BLaER1 (cell line): ENCODE measurements around the gene TACC3.

Experiments used
- H3K27ac ChIP-seq: shearing (Covaris generic); formaldehyde crosslinking; 2 replicates; pipeline ENCODE4 v1.8.1; 2022
- H3K27me3 ChIP-seq: shearing (Covaris generic); formaldehyde crosslinking; 2 replicates; pipeline ENCODE4 v1.8.1; 2022
- H3K36me3 ChIP-seq: shearing (Covaris generic); formaldehyde crosslinking; 2 replicates; pipeline ENCODE4 v1.8.1; 2022
- H3K4me1 ChIP-seq: shearing (Covaris generic); formaldehyde crosslinking; 2 replicates; pipeline ENCODE4 v1.8.1; 2022
- H3K4me2 ChIP-seq: shearing (Covaris generic); formaldehyde crosslinking; 2 replicates; pipeline ENCODE4 v1.8.1; 2022
- H3K4me3 ChIP-seq: shearing (Covaris generic); formaldehyde crosslinking; 2 replicates; pipeline ENCODE4 v1.8.1; 2022
- H3K9ac ChIP-seq: shearing (Covaris generic); formaldehyde crosslinking; 2 replicates; pipeline ENCODE4 v1.8.1; 2022
- H3K9me3 ChIP-seq: shearing (Covaris generic); formaldehyde crosslinking; 2 replicates; pipeline ENCODE4 v1.8.1; 2022
- H4K20me1 ChIP-seq: shearing (Covaris generic); formaldehyde crosslinking; 2 replicates; pipeline ENCODE4 v1.8.1; 2022
- Cebpa-rat ChIP-seq: shearing (Covaris generic); IDR thresholded peaks from 2 replicates; pipeline ENCODE4 v1.8.1; 2022

TACC3 gene

GRCh38 chr4:1788254-1788973 is 67.1 kb downstream of the TACC3 start:
- H3K36me3 ChIP-seq = no peaks in the 10 kb centered on the region
- no peaks in the 10 kb centered on the region for H3K9me3 ChIP-seq
- H3K27me3 ChIP-seq = peaks cover 37% of the 10 kb centered on the region
- no peak for TF ChIP-seq Cebpa-rat
- no peak overlapping the region for H3K27ac ChIP-seq
- H3K9ac ChIP-seq = no peak overlapping the region
- peaks cover 33% of the 10 kb centered on the region for H3K4me1 ChIP-seq
- no peak overlapping the region for H3K4me3 ChIP-seq
- H3K4me2 ChIP-seq = no peak overlapping the region
- peaks cover 25% of the 10 kb centered on the region for H4K20me1 ChIP-seq

GRCh38 chr4:1789552-1789951 is 68.2 kb downstream of the TACC3 start:
- no peak overlapping the region for H3K4me3 ChIP-seq
- no peak overlapping the region for H3K9ac ChIP-seq
- H3K4me1 ChIP-seq = peaks cover 31% of the 10 kb centered on the region
- peaks cover 31% of the 10 kb centered on the region for H4K20me1 ChIP-seq
- no peaks in the 10 kb centered on the region for H3K9me3 ChIP-seq
- TF ChIP-seq Cebpa-rat = no peak
- no peak overlapping the region for H3K4me2 ChIP-seq
- no peaks in the 10 kb centered on the region for H3K36me3 ChIP-seq
- H3K27ac ChIP-seq = no peak overlapping the region
- peaks cover 49% of the 10 kb centered on the region for H3K27me3 ChIP-seq

DNA sequence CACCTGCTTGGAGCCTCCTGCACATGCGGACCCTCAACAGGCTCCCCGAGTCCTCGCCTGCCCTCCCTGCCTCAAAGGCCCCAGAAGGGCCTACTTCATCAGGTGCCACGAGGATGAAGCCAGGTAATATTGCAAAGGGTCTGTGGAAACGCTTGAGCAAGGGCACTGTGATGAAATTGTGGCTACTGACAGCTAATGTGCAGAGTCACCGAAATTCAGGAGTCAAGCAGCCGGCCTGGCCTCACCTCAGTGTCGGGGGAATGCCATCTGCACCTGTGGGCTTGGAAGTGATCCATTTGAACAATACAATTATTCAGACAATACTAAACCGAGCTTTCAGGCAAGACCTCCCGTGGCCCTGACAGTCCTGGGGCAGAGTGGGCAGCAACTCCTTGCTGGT is 68.7 kb downstream of the TACC3 start:
- no peak for TF ChIP-seq Cebpa-rat
- Histone ChIP-seq H4K20me1 (peaks cover 32% of the 10 kb centered on the region), H3K9ac (no peak overlapping the region), H3K4me2 (no peak overlapping the region), H3K4me3 (no peak overlapping the region), H3K9me3 (no peaks in the 10 kb centered on the region), H3K36me3 (no peaks in the 10 kb centered on the region), H3K4me1 (peaks cover 31% of the 10 kb centered on the region), H3K27ac (no peak overlapping the region), H3K27me3 (peaks cover 53% of the 10 kb centered on the region)

DNA sequence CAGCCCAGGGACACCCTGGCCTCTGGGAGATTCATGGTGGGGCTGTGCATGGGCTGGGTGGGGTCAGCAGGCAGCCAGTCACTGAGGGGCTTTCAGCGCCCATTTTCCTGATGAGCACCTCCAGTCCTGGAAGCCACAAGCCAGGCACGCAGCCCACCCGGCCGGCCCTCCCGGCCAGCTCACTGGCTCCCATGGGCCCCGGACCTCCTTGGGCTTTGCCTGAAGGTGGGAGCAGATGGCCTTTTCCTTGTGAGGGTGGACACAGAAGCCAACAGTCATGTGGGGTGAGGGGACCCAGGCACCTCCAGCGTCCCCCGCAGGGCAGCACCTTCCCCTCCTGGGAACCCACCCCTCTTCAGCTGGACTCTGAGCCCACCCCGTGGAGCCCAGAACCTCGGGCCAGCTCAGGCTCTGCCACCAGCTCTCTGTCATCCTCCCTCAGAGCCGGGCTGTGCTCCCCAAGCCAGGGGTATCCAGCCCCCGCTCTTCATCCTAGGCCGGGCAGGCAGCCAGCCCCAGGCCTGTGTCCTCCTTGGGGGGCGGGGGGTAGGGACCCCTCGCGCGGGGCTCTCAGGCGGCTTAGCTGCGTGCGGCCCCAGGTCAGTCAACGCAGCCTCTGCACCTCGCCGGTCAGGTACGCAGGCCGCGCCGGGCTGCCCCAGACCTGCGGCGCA is 71.0 kb downstream of the TACC3 start:
- H3K9me3 ChIP-seq = no peaks in the 10 kb centered on the region
- no peaks in the 10 kb centered on the region for H3K36me3 ChIP-seq
- no peak overlapping the region for H3K27ac ChIP-seq
- TF ChIP-seq Cebpa-rat = no peak
- peaks cover 76% of the 10 kb centered on the region for H3K27me3 ChIP-seq
- peak overlapping the region; percentile 100 for H3K4me2 ChIP-seq
- peak overlapping the region; percentile 70; the same call in 1 of the 2 replicates for H3K4me3 ChIP-seq
- no peak overlapping the region for H3K9ac ChIP-seq
- peaks cover 15% of the 10 kb centered on the region for H3K4me1 ChIP-seq
- H4K20me1 ChIP-seq = peaks cover 53% of the 10 kb centered on the region

DNA sequence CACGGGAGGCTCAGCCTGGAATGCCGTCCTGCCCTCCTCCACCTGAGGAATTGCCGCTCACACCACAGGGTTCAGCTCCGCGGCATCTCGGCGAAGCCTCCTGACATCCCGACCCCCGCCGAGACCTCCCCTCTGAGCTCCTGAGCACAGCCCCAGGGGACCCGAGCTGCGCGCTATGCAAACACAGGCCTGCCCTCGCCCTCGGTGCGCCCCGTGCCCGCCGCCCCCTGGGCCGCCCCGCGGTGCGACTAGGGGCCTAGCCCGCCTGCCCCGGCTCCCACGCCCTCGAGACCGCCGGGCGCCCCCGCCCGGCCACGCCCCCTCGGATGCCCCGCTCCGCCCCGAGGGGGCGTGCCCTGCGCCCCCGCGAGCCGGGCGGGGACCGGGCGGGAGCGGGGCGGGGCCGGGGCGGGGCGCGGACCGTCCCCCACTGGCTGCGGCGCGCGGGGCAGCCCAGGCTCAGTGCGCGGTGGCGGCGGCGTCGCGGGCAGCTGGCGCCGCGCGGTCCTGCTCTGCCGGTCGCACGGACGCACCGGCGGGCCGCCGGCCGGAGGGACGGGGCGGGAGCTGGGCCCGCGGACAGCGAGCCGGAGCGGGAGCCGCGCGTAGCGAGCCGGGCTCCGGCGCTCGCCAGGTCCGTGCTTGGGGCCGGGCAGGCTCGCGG is 71.6 kb downstream of the TACC3 start, which contains the start of gene FGFR3:
Gene FGFR3, plus strand, starts transcription at position 462 of the 664 bp plus-strand sequence. CDS start 642 bp downstream, outside the sequence.
- H3K4me2 ChIP-seq = peak within 1 kb of the TSS; percentile 100
- TF ChIP-seq Cebpa-rat = no peak
- peaks cover 60% of the 10 kb centered on the region for H4K20me1 ChIP-seq
- no peak within 1 kb of the TSS for H3K27ac ChIP-seq
- H3K9ac ChIP-seq = peak within 1 kb of the TSS; percentile 45; the same call in 1 of the 2 replicates
- peaks cover 83% of the 10 kb centered on the region for H3K27me3 ChIP-seq
- H3K36me3 ChIP-seq = no peaks in the 10 kb centered on the region
- no peaks in the 10 kb centered on the region for H3K9me3 ChIP-seq
- peak within 1 kb of the TSS; percentile 70 for H3K4me3 ChIP-seq
- peaks cover 15% of the 10 kb centered on the region for H3K4me1 ChIP-seq

GRCh38 chr4:1793496-1793840 is 72.1 kb downstream of the TACC3 start:
- TF ChIP-seq Cebpa-rat = no peak
- 0 out of 2 replicates have a peak overlapping the region, but pooled peaks have one; percentile 45 for H3K9ac ChIP-seq
- peaks cover 61% of the 10 kb centered on the region for H4K20me1 ChIP-seq
- H3K27me3 ChIP-seq = peaks cover 86% of the 10 kb centered on the region
- H3K4me2 ChIP-seq = peak overlapping the region; percentile 100
- peaks cover 15% of the 10 kb centered on the region for H3K4me1 ChIP-seq
- H3K4me3 ChIP-seq = peak overlapping the region; percentile 70
- H3K9me3 ChIP-seq = no peaks in the 10 kb centered on the region
- H3K36me3 ChIP-seq = no peaks in the 10 kb centered on the region
- H3K27ac ChIP-seq = no peak overlapping the region

DNA sequence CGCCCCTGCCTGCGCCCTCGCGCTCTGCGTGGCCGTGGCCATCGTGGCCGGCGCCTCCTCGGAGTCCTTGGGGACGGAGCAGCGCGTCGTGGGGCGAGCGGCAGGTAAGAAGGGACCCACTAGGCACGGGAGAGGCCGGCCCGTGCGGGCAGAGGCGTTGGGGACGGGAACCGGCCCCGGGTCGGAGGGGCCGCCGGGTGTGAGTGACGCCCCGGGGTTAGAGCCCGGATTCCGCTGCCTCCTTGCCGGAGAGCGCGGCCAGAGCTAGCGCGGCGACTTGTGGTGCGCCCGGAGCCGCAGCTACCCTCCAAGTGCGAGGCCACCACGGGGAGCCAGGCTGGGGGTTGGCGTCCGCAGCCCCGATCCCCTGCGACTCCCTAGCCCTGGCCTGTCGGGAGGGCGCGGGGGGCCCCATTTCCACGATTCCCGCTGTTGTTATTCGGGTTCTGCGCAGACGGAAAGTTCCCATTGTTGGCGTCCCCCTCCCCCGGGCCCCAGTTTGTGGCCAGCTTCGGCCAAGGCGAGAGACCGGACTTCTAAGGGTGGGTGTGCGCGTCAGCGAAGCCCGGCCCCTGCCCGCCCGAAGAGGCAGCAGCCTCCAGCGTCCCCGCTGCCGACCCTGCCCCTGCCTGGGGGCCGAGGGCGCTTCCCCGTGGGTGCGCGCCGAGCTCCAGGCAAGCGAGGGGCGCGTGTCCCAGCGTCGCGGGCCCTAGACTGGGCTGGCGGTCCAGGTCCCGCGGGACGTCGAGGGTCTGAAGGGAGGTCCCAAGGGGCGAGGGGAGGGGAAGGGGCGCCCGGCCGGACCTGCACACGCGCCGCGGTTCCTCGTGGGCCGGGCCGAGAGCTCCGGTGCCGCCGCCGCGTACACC is 72.9 kb downstream of the TACC3 start:
- Histone ChIP-seq H3K36me3 (no peaks in the 10 kb centered on the region), H3K27me3 (peaks cover 92% of the 10 kb centered on the region), H3K4me3 (peak overlapping the region; percentile 70), H3K4me1 (peaks cover 22% of the 10 kb centered on the region), H3K9me3 (no peaks in the 10 kb centered on the region), H3K9ac (peak overlapping the region; percentile 45; the same call in 1 of the 2 replicates), H3K4me2 (peak overlapping the region; percentile 100), H4K20me1 (peaks cover 67% of the 10 kb centered on the region), H3K27ac (no peak overlapping the region)
- no peak for TF ChIP-seq Cebpa-rat
